HG03521 (cell line): ENCODE results near the gene ALDH1A3.
A peak's percentile ranks its signal among the peaks of the same experiment; 100 is the strongest.

Experiments
- ATAC-seq: cut with Tn5 transposase; IDR thresholded peaks from one replicate; pipeline ENCODE4 v1.9.1; 2021; ENCODE audit warnings: mild to moderate bottlenecking, moderate library complexity; ENCODE audit not compliant: unreplicated experiment

Gene ALDH1A3

GRCh38 chr15:100858294-100858693 is 21.3 kb upstream of the ALDH1A3 start:
- ATAC-seq: no peak

GRCh38 chr15:100859970-100860828 is 19.4 kb upstream of the ALDH1A3 start:
- no peak for ATAC-seq

GRCh38 chr15:100860829-100861510 is 18.7 kb upstream of the ALDH1A3 start:
- ATAC-seq: no peak

GRCh38 chr15:100861511-100861991 is 18.1 kb upstream of the ALDH1A3 start:
- no peak for ATAC-seq

GRCh38 chr15:100862162-100862561 is 17.5 kb upstream of the ALDH1A3 start:
- ATAC-seq: no peak

GRCh38 chr15:100863075-100863795 is 16.4 kb upstream of the ALDH1A3 start:
- ATAC-seq: no peak

GRCh38 chr15:100863796-100864267 is 15.8 kb upstream of the ALDH1A3 start:
- no peak for ATAC-seq

GRCh38 chr15:100866386-100867330 is 13.0 kb upstream of the ALDH1A3 start:
- no peak for ATAC-seq

- no peak for ATAC-seq
Measured at GRCh38 chr15:100867433-100867832, 12.2 kb upstream of the ALDH1A3 start.

GRCh38 chr15:100869151-100869999 is 10.3 kb upstream of the ALDH1A3 start:
- no peak for ATAC-seq

- peak; percentile 44 for ATAC-seq
Measured at GRCh38 chr15:100873029-100873677, 6.5 kb upstream of the ALDH1A3 start.

GRCh38 chr15:100875495-100875894 is 4.1 kb upstream of the ALDH1A3 start:
- ATAC-seq: no peak

- no peak for ATAC-seq
Measured at GRCh38 chr15:100875976-100876375, 3.7 kb upstream of the ALDH1A3 start.

- ATAC-seq: no peak
Measured at GRCh38 chr15:100877551-100877950, 2.1 kb upstream of the ALDH1A3 start.

GRCh38 chr15:100878130-100878529 is 1.5 kb upstream of the ALDH1A3 start:
- ATAC-seq: no peak

GRCh38 chr15:100878648-100879047 is 983 bp upstream of the ALDH1A3 start:
- no peak for ATAC-seq

GRCh38 chr15:100879061-100879463 is 569 bp upstream of the ALDH1A3 start:
- ATAC-seq: peak; percentile 22

- no peak for ATAC-seq
Measured at GRCh38 chr15:100880139-100880896, 687 bp downstream of the ALDH1A3 start.
